Suprapubic skin (tissue), 3 donors: ENCODE measurements around the gene SLC35A4.

ENCODE experiments used
- EP300 ChIP-seq: sonication (generic); formaldehyde crosslinking; IDR thresholded peaks from one replicate; pipeline ENCODE4 v1.6.1; 2017; ENCODE audit warnings: antibody characterized with exemption
- POLR2A ChIP-seq, 2 donors: fragments of 450-650 bp; IDR thresholded peaks; one replicate each; pipeline ENCODE4 v1.6.1; 2017; ENCODE audit warnings: antibody characterized with exemption in 2 of 2, mild to moderate bottlenecking in 2 of 2, moderate library complexity in 2 of 2
- TF ChIP-seq, protein P1 (sequence below), 2 donors: fragments of 200-600 bp in 1 of 2; fragments of 450-650 bp in 1 of 2; sonication (generic) in 1 of 2; IDR thresholded peaks; one replicate each; pipeline ENCODE4 v1.5.1; 2016 to 2019; ENCODE audit warnings: antibody characterized with exemption in 2 of 2, mild to moderate bottlenecking in 1 of 2, moderate library complexity in 1 of 2

DNA sequence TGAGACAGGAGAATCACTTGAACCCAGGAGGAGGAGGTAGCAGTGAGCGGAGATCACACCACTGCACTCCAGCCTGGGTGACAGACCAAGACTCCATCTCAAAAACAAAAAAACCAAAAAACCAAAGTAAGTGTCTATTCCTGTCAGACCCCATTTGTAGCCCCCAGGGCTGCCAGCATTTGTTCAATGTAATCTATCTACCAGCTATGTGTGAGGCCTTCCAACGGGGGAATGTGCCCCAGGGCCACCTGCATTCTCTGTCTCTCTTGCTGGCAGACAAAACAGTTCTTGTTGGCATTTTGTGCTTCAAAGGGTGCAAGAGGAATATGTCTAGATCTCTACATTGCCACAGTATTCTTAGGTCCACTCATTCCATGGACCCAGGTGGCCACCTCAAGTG is 34.2 kb downstream of the SLC35A4 start:
- no peak for TF ChIP-seq POLR2A (IDR thresholded peaks at IDR 0.05)
- TF ChIP-seq, protein P1, sequence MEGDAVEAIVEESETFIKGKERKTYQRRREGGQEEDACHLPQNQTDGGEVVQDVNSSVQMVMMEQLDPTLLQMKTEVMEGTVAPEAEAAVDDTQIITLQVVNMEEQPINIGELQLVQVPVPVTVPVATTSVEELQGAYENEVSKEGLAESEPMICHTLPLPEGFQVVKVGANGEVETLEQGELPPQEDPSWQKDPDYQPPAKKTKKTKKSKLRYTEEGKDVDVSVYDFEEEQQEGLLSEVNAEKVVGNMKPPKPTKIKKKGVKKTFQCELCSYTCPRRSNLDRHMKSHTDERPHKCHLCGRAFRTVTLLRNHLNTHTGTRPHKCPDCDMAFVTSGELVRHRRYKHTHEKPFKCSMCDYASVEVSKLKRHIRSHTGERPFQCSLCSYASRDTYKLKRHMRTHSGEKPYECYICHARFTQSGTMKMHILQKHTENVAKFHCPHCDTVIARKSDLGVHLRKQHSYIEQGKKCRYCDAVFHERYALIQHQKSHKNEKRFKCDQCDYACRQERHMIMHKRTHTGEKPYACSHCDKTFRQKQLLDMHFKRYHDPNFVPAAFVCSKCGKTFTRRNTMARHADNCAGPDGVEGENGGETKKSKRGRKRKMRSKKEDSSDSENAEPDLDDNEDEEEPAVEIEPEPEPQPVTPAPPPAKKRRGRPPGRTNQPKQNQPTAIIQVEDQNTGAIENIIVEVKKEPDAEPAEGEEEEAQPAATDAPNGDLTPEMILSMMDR (IDR thresholded peaks at IDR 0.05), result no peak
- no peak for TF ChIP-seq EP300
